GM12878 (cell line): ENCODE measurements around the gene MIA. TPM values are rescaled to one million over a fixed set of nuclear protein-coding genes. Genes with fewer than 3 reads are reported as not detected.

Experiments used
- ATAC-seq: fragments of 200-7000 bp; cut with Tn5 transposase; 3 replicates; pipeline ENCODE4 v1.9.1; 2020; ENCODE audit warnings: mild to moderate bottlenecking, moderate library complexity
- BruUV-seq: library from RNA; stranded (reverse); fragments of 400-500 nt; replicated peaks from 2 replicates; lab custom pipeline; 2021; lab: Mats Ljungman, UMichigan
- CTCF ChIA-PET: fragments of 300-600 bp; sonication (Branson Sonifier 250); formaldehyde crosslinking; extraction: SDS; loops from one replicate; lab custom pipeline; 2021; ENCODE audit warnings: inconsistent platforms; lab: Yijun Ruan, JAX
- POLR2A ChIA-PET: fragments of 350-600 bp; formaldehyde crosslinking; extraction: SDS; loops from one replicate; lab custom pipeline; 2021; ENCODE audit warnings: inconsistent platforms; lab: Charles Lee
- RAD21 ChIA-PET: fragments of 300-600 bp; sonication (Branson Sonifier 250); formaldehyde crosslinking; loops from one replicate; lab custom pipeline; 2023; ENCODE audit warnings: antibody characterized with exemption; ENCODE audit not compliant: unreplicated experiment; lab: Charles Lee
- SMC1A ChIA-PET: fragments of 300-600 bp; sonication (Branson Sonifier 250); formaldehyde crosslinking; loops from one replicate; lab custom pipeline; 2023; ENCODE audit not compliant: unreplicated experiment, uncharacterized antibody; lab: Charles Lee
- DNase-seq: peaks from one replicate; pipeline ENCODE4 v3.0.0-alpha.2; 2011; ENCODE audit warnings: low read depth, low spot score
- FAIRE-seq: peaks from 3 replicates; lab custom pipeline; 2011; peaks lifted over from hg19 to GRCh38; lab: Jason Lieb, UNC
- H2AFZ ChIP-seq: 2 replicates; pipeline ENCODE4 v1.6.0; 2011; ENCODE audit warnings: low read depth, low read length, control low read depth; ENCODE audit not compliant: control insufficient read depth
- H3K27ac ChIP-seq: 2 replicates; pipeline ENCODE4 v1.5.1; 2011; ENCODE audit warnings: control low read depth; ENCODE audit not compliant: control insufficient read depth, insufficient read depth
- H3K27me3 ChIP-seq, 2 experiments: replicated peaks in 1 of 2; 2 replicates each; pipeline versions ENCODE4 v1.6.0 to v1.6.1; 2011; ENCODE audit warnings: low read length in 1 of 2; ENCODE audit not compliant: control insufficient read depth in 2 of 2, insufficient read depth in 2 of 2
- H3K36me3 ChIP-seq, 2 experiments: 2 replicates each; pipeline ENCODE4 v1.5.1; 2011; ENCODE audit warnings: low read length in 1 of 2; ENCODE audit not compliant: control insufficient read depth in 2 of 2, insufficient read depth in 2 of 2
- H3K4me1 ChIP-seq: 2 replicates; pipeline ENCODE4 v1.6.1; 2011; ENCODE audit warnings: mild to moderate bottlenecking, low read length, moderate library complexity, mixed read lengths; ENCODE audit not compliant: control insufficient read depth, insufficient read depth
- H3K4me2 ChIP-seq: 2 replicates; pipeline ENCODE4 v1.6.0; 2011; ENCODE audit warnings: control low read depth; ENCODE audit not compliant: control insufficient read depth, insufficient read depth
- H3K4me3 ChIP-seq: fragments of 200-600 bp; sonication (generic); 2 replicates; pipeline ENCODE4 v1.5.1; 2016
- H3K79me2 ChIP-seq: 2 replicates; pipeline ENCODE4 v1.6.0; 2011; ENCODE audit warnings: low read length; ENCODE audit not compliant: control insufficient read depth, insufficient read depth
- H3K9ac ChIP-seq: 2 replicates; pipeline ENCODE4 v1.8.0; 2011; ENCODE audit warnings: low read length, control low read depth, mixed read lengths; ENCODE audit not compliant: control insufficient read depth, insufficient read depth
- H3K9me3 ChIP-seq: replicated peaks from 3 replicates; pipeline ENCODE4 v1.5.1; 2011; ENCODE audit warnings: mild to moderate bottlenecking, low read length; ENCODE audit not compliant: control insufficient read depth, insufficient read depth
- H4K20me1 ChIP-seq: 2 replicates; pipeline ENCODE4 v1.6.0; 2011; ENCODE audit not compliant: control insufficient read depth, insufficient read depth
- CBFB ChIP-seq: IDR thresholded peaks from 2 replicates; pipeline ENCODE4 v1.6.1; 2016; ENCODE audit warnings: antibody characterized with exemption, low read depth
- CEBPB ChIP-seq, 2 experiments: fragments of 150-350 bp in 1 of 2; IDR thresholded peaks; 2 replicates each; pipeline ENCODE4 v1.6.1; 2012 to 2014; ENCODE audit warnings: low read depth in 2 of 2, low read length in 2 of 2, borderline replicate concordance in 1 of 2, inconsistent platforms in 1 of 2
- CHD1 ChIP-seq: IDR thresholded peaks from 2 replicates; pipeline ENCODE4 v1.6.1; 2012; ENCODE audit warnings: low read depth, low read length, improper control_type of control experiment
- CHD2 ChIP-seq: IDR thresholded peaks from 2 replicates; pipeline ENCODE4 v1.6.1; 2011; ENCODE audit warnings: low read depth, low read length, improper control_type of control experiment, borderline replicate concordance
- CHD4 ChIP-seq: fragments of 200-600 bp; sonication (generic); IDR thresholded peaks from 2 replicates; pipeline ENCODE4 v1.6.1; 2016; ENCODE audit warnings: mild to moderate bottlenecking
- EZH2 ChIP-seq: IDR thresholded peaks from 2 replicates; pipeline ENCODE4 v1.6.1; 2012; ENCODE audit warnings: low read depth, mild to moderate bottlenecking, control low read depth, inconsistent platforms, low read length, borderline replicate concordance; ENCODE audit not compliant: control insufficient read depth
- IKZF1 ChIP-seq: fragments of 450-650 bp; conservative IDR thresholded peaks from 2 replicates; pipeline ENCODE4 v1.6.1; 2017; ENCODE audit warnings: antibody characterized with exemption, mild to moderate bottlenecking
- IKZF2 ChIP-seq, 2 experiments: fragments of 450-650 bp; IDR thresholded peaks; 2 replicates each; pipeline ENCODE4 v1.6.1; 2017; ENCODE audit warnings: mild to moderate bottlenecking in 2 of 2, moderate library complexity in 2 of 2
- MYB ChIP-seq: fragments of 150-350 bp; IDR thresholded peaks from 2 replicates; pipeline ENCODE4 v1.6.1; 2014; ENCODE audit warnings: mild to moderate bottlenecking, low read depth, low read length, borderline replicate concordance
- NBN ChIP-seq: fragments of 450-650 bp; IDR thresholded peaks from 2 replicates; pipeline ENCODE4 v1.6.1; 2016
- NR2F1 ChIP-seq: fragments of 450-650 bp; conservative IDR thresholded peaks from 2 replicates; pipeline ENCODE4 v1.6.1; 2017; ENCODE audit warnings: mild to moderate bottlenecking
- NRF1 ChIP-seq: conservative IDR thresholded peaks from 2 replicates; pipeline ENCODE4 v1.6.1; 2011; ENCODE audit warnings: mild to moderate bottlenecking, low read depth, low read length, improper control_type of control experiment
- RAD21 ChIP-seq: IDR thresholded peaks from 2 replicates; pipeline ENCODE4 v1.6.1; 2011; ENCODE audit warnings: mild to moderate bottlenecking, low read depth, low read length, moderate library complexity; ENCODE audit not compliant: insufficient read depth
- RAD51 ChIP-seq: fragments of 450-650 bp; IDR thresholded peaks from 2 replicates; pipeline ENCODE4 v1.6.1; 2016; ENCODE audit warnings: moderate library complexity, mild to moderate bottlenecking, inconsistent platforms
- STAT3 ChIP-seq: IDR thresholded peaks from 2 replicates; pipeline ENCODE4 v1.6.1; 2011; ENCODE audit warnings: low read depth, low read length, improper control_type of control experiment
- TCF7 ChIP-seq: IDR thresholded peaks from 2 replicates; pipeline ENCODE4 v1.6.1; 2014; ENCODE audit warnings: antibody characterized with exemption, borderline replicate concordance
- ZNF384 ChIP-seq: IDR thresholded peaks from 2 replicates; pipeline ENCODE4 v1.6.1; 2012; ENCODE audit warnings: low read depth, mild to moderate bottlenecking, low read length, improper control_type of control experiment, borderline replicate concordance
- WGBS: methylation state at CpG from one replicate; pipeline ENCODE4 v1.1.6; 2016; ENCODE audit warnings: low lambda C conversion rate; ENCODE audit not compliant: insufficient replicate concordance, insufficient coverage; ENCODE audit errors: missing lambda C conversion rate; 5-methylcytosine and 5-hydroxymethylcytosine counted together
- in situ Hi-C: fragments of 300-500 bp; cut with MboI; formaldehyde crosslinking; loops from 9 replicates; pipeline ENCODE4 v1.14.3; 2018; ENCODE audit warnings: mixed read lengths
- intact Hi-C: fragments of 100-400 bp; cut with micrococcal nuclease; formaldehyde crosslinking; loops from one replicate; pipeline ENCODE4 v1.14.2; 2022; ENCODE audit not compliant: unreplicated experiment
- polyA plus RNA-seq, 11 experiments: library from polyadenylated mRNA; depleted of rRNA in 4 of 11; unstranded in 6 of 11; stranded (reverse) in 5 of 11; fragments of >200 nt; fragmentation: Nextera tagmentation in 4 of 11; fragmentation: Illumina TruSeq in 1 of 11; extraction: Ambion mirVana in 4 of 11; extraction: Trizol in 1 of 11; gene quantifications; 1 replicate in 1 of 11; 2 replicates in 10 of 11; pipeline versions ENCODE4 v1.2.1 to v1.2.3, GENCODE V29; 2011 to 2016; ENCODE audit warnings: inconsistent platforms in 2 of 11, missing spikeins in 2 of 11, low read depth in 1 of 11
- total RNA-seq, 4 experiments: library from RNA; depleted of rRNA in 3 of 4; stranded (reverse); fragments of >200 nt in 3 of 4; fragmentation: Illumina TruSeq in 1 of 4; extraction: Trizol in 1 of 4; gene quantifications; 2 replicates each; pipeline versions ENCODE4 v1.2.1 to v1.2.3, GENCODE V29; 2013 to 2021
- TF ChIP-seq, protein P1 (sequence below): fragments of 450-650 bp; IDR thresholded peaks from 2 replicates; pipeline ENCODE4 v1.6.1; 2017; ENCODE audit warnings: mild to moderate bottlenecking, moderate library complexity
- TF ChIP-seq, protein P2 (sequence below): IDR thresholded peaks from 2 replicates; pipeline ENCODE4 v1.6.1; 2012; ENCODE audit warnings: low read depth, low read length, improper control_type of control experiment

The MIA gene
- total and polyA plus RNA-seq, 10 of the 15 experiments (the other 5 are each of a cell fraction or from before 2014, with no cell fraction given), result 0.16 to 2.7 (median 1.4) TPM; not detected in 3

DNA sequence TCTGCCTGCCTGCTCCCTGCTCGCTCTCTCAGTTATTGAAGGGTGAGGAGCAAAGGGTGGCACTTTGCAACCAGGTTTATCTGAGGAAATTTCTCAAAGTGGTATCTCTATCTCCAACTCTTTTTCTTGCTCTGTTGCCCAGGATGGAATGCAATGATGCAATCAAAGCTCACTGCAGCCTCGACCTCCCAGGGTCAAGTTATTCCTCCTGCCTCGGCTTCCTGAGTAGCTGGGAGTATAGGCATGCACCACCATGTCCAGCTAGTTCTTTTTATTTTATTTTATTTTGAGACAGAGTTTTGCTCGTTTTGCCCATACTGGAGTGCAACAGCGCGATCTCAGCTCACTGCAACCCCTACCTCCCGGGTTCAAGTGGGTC is 29.9 kb upstream of the MIA start:
- no peak for FAIRE-seq
- ChIA-PET POLR2A (interaction anchor here (1.2 to 2.1 kb wide), 2 partner anchors 9 to 32 kb away, joined by 4 to 6 read pairs; partner anchors contain the start of gene RAB4B), CTCF (interaction anchor here (0.7 to 4.5 kb wide), 4 partner anchors 12 to 74 kb away, joined by 3 to 26 read pairs (median 8); no protein-coding TSS in a partner anchor), SMC1A (interaction anchor here (0.6 to 2.1 kb wide), 7 partner anchors 23 to 340 kb away, joined by 3 to 7 read pairs (median 4); partner anchors contain the start of genes EGLN2 and RAB4B), RAD21 (interaction anchor here (1.2 to 16.3 kb wide), 5 partner anchors 9 to 82 kb away, joined by 4 to 291 read pairs (median 6); partner anchors contain the start of genes MIA and RAB4B)
- peaks cover 8% of the 10 kb centered on the region for H3K4me1 ChIP-seq
- no peak overlapping the region for H3K4me2 ChIP-seq
- H3K27ac ChIP-seq, result no peak overlapping the region
- no peaks in the 10 kb centered on the region for H3K9me3 ChIP-seq
- in situ Hi-C loops, result no loop called here
- no peak overlapping the region for H2AFZ ChIP-seq
- H3K9ac ChIP-seq, result no peak overlapping the region
- no peak for ATAC-seq
- no peaks in the 10 kb centered on the region; a peak in 2 of 4 replicates for H3K36me3 ChIP-seq
- WGBS, result 79% methylated on average over 7 of the region's 7 CpGs
- no peak for TF ChIP-seq CBFB
- no peak for TF ChIP-seq EZH2
- no peak for TF ChIP-seq IKZF1
- TF ChIP-seq NRF1, result no peak
- no peak for TF ChIP-seq RAD21
- TF ChIP-seq CHD2, result no peak
- no peak for TF ChIP-seq IKZF2 (IDR thresholded peaks at IDR 0.05)
- TF ChIP-seq RAD51, result no peak
- TF ChIP-seq, protein P1, sequence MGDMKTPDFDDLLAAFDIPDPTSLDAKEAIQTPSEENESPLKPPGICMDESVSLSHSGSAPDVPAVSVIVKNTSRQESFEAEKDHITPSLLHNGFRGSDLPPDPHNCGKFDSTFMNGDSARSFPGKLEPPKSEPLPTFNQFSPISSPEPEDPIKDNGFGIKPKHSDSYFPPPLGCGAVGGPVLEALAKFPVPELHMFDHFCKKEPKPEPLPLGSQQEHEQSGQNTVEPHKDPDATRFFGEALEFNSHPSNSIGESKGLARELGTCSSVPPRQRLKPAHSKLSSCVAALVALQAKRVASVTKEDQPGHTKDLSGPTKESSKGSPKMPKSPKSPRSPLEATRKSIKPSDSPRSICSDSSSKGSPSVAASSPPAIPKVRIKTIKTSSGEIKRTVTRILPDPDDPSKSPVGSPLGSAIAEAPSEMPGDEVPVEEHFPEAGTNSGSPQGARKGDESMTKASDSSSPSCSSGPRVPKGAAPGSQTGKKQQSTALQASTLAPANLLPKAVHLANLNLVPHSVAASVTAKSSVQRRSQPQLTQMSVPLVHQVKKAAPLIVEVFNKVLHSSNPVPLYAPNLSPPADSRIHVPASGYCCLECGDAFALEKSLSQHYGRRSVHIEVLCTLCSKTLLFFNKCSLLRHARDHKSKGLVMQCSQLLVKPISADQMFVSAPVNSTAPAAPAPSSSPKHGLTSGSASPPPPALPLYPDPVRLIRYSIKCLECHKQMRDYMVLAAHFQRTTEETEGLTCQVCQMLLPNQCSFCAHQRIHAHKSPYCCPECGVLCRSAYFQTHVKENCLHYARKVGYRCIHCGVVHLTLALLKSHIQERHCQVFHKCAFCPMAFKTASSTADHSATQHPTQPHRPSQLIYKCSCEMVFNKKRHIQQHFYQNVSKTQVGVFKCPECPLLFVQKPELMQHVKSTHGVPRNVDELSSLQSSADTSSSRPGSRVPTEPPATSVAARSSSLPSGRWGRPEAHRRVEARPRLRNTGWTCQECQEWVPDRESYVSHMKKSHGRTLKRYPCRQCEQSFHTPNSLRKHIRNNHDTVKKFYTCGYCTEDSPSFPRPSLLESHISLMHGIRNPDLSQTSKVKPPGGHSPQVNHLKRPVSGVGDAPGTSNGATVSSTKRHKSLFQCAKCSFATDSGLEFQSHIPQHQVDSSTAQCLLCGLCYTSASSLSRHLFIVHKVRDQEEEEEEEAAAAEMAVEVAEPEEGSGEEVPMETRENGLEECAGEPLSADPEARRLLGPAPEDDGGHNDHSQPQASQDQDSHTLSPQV, result no peak
- no peak for TF ChIP-seq CHD4
- TF ChIP-seq NR2F1, result no peak
- no peak for TF ChIP-seq CHD1
- TF ChIP-seq TCF7, result no peak
- no peak for TF ChIP-seq NBN
- TF ChIP-seq, protein P2, sequence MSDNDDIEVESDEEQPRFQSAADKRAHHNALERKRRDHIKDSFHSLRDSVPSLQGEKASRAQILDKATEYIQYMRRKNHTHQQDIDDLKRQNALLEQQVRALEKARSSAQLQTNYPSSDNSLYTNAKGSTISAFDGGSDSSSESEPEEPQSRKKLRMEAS, result no peak
- TF ChIP-seq MYB, result no peak
- TF ChIP-seq STAT3, result no peak
- no peak for TF ChIP-seq ZNF384
- TF ChIP-seq CEBPB (IDR thresholded peaks at IDR 0.05; ENCODE audit: borderline replicate concordance in 1 of 2, low read depth in 2 of 2, low read length in 2 of 2), result no peak
- TF ChIP-seq, all 136 proteins: peak for 0
- Histone ChIP-seq H3K79me2 (peaks cover 25% of the 10 kb centered on the region), H3K27me3 (no peaks in the 10 kb centered on the region), H4K20me1 (no peaks in the 10 kb centered on the region), H3K4me3 (no peak overlapping the region)
- no peak for DNase-seq
- BruUV-seq, result no TSS peak
- intact Hi-C loops, result no loop called here
